Ishikawa (cell line): ENCODE measurements around the gene GRIP2.

Experiments used
- CEBPB ChIP-seq: IDR thresholded peaks from 2 replicates; pipeline ENCODE4 v1.6.1; 2012
- CREB1 ChIP-seq: IDR thresholded peaks from 2 replicates; pipeline ENCODE4 v1.6.1; 2012; ENCODE audit warnings: low read depth
- EGR1 ChIP-seq: IDR thresholded peaks from 2 replicates; pipeline ENCODE4 v1.6.1; 2012
- EP300 ChIP-seq: IDR thresholded peaks from 2 replicates; pipeline ENCODE4 v1.6.1; 2012; ENCODE audit warnings: borderline replicate concordance
- FOXM1 ChIP-seq: IDR thresholded peaks from 2 replicates; pipeline ENCODE4 v1.6.1; 2012; ENCODE audit warnings: low read depth, borderline replicate concordance
- MAX ChIP-seq: IDR thresholded peaks from 2 replicates; pipeline ENCODE4 v1.6.1; 2012
- NFIC ChIP-seq: IDR thresholded peaks from 2 replicates; pipeline ENCODE4 v1.6.1; 2012
- RAD21 ChIP-seq: IDR thresholded peaks from 2 replicates; pipeline ENCODE4 v1.6.1; 2012; ENCODE audit warnings: low read depth
- REST ChIP-seq: IDR thresholded peaks from 2 replicates; pipeline ENCODE4 v1.6.1; 2012; ENCODE audit warnings: low read depth, mild to moderate bottlenecking
- TAF1 ChIP-seq: IDR thresholded peaks from 2 replicates; pipeline ENCODE4 v1.6.1; 2012; ENCODE audit warnings: low read depth, mild to moderate bottlenecking
- TCF12 ChIP-seq: IDR thresholded peaks from 2 replicates; pipeline ENCODE4 v1.6.1; 2012; ENCODE audit warnings: low read depth
- TEAD4 ChIP-seq: IDR thresholded peaks from 2 replicates; pipeline ENCODE4 v1.6.1; 2012
- USF1 ChIP-seq: IDR thresholded peaks from 2 replicates; pipeline ENCODE4 v1.6.1; 2012
- YY1 ChIP-seq: IDR thresholded peaks from 2 replicates; pipeline ENCODE4 v1.6.1; 2012; ENCODE audit warnings: low read depth
- ZBTB7A ChIP-seq: IDR thresholded peaks from 2 replicates; pipeline ENCODE4 v1.6.1; 2012; ENCODE audit warnings: low read depth

Gene GRIP2

GRCh38 chr3:14561051-14561960 lies 21.2 kb upstream of the GRIP2 start:
- TF ChIP-seq RAD21 (no peak), USF1 (no peak), TAF1 (no peak), MAX (no peak), EP300 (no peak), FOXM1 (no peak), REST (no peak), CEBPB (no peak)

- TF ChIP-seq MAX (no peak), REST (no peak), CEBPB (no peak), ZBTB7A (no peak), YY1 (no peak), CREB1 (no peak), FOXM1 (no peak), TCF12 (no peak), TAF1 (no peak), EGR1 (no peak), RAD21 (no peak), EP300 (no peak), TEAD4 (no peak), USF1 (no peak), NFIC (no peak)
Measured at GRCh38 chr3:14560110-14560509, 20.0 kb upstream of the GRIP2 start.

GRCh38 chr3:14558029-14558428 lies 17.9 kb upstream of the GRIP2 start:
- TF ChIP-seq TCF12, result no peak
- no peak for TF ChIP-seq CEBPB

- TF ChIP-seq TCF12 (no peak), NFIC (no peak), REST (no peak), TAF1 (no peak), YY1 (no peak), USF1 (no peak), RAD21 (no peak), EGR1 (no peak), ZBTB7A (no peak)
Measured at GRCh38 chr3:14555835-14556234, 15.7 kb upstream of the GRIP2 start.
